CD14-positive monocyte (primary cell): ENCODE results near the gene WDR76. TPM values are rescaled to one million over a fixed set of nuclear protein-coding genes. Genes with fewer than 3 reads are reported as not detected.

Experiments
- DNase-seq, 3 donors: peaks; one replicate each; pipeline ENCODE4 v3.0.0-alpha.2; 2011 to 2022
- H2AFZ ChIP-seq: 2 replicates; pipeline ENCODE4 v1.6.0; 2012; ENCODE audit warnings: mild to moderate bottlenecking, low read depth, low read length, inconsistent platforms; ENCODE audit not compliant: insufficient read depth, poor library complexity, severe bottlenecking
- H3K27ac ChIP-seq, 2 donors: 1 replicate in 1 of 2; 2 replicates in 1 of 2; pipeline ENCODE4 v1.5.1; 2012 to 2013; ENCODE audit warnings: low read length in 2 of 2, control low read depth in 1 of 2, inconsistent platforms in 1 of 2, low read depth in 1 of 2, mild to moderate bottlenecking in 1 of 2
- H3K27me3 ChIP-seq, 2 donors: one replicate each; pipeline versions ENCODE4 v1.6.0 to v1.6.1; 2011 to 2013; ENCODE audit warnings: low read length in 2 of 2; ENCODE audit not compliant: control insufficient read depth in 2 of 2, insufficient read depth in 2 of 2
- H3K36me3 ChIP-seq, 2 donors: replicated peaks in 1 of 2; 1 replicate in 1 of 2; 2 replicates in 1 of 2; pipeline versions ENCODE4 v1.5.1 to v1.6.1; 2012 to 2013; ENCODE audit warnings: low read length in 2 of 2, control low read depth in 1 of 2, inconsistent platforms in 1 of 2, mild to moderate bottlenecking in 1 of 2; ENCODE audit not compliant: insufficient read depth in 2 of 2, control insufficient read depth in 1 of 2
- H3K4me1 ChIP-seq, 2 donors: 1 replicate in 1 of 2; 2 replicates in 1 of 2; pipeline versions ENCODE4 v1.5.1 to v1.6.1; 2012 to 2013; ENCODE audit warnings: low read length in 2 of 2, control low read depth in 1 of 2, inconsistent platforms in 1 of 2, mild to moderate bottlenecking in 1 of 2, moderate library complexity in 1 of 2; ENCODE audit not compliant: insufficient read depth in 2 of 2, control insufficient read depth in 1 of 2
- H3K4me2 ChIP-seq: replicated peaks from 2 replicates; pipeline ENCODE3; 2012; ENCODE audit warnings: low read length, moderate library complexity, mild to moderate bottlenecking; ENCODE audit not compliant: poor library complexity, severe bottlenecking; ENCODE audit errors: extremely low read depth
- H3K4me3 ChIP-seq, 3 experiments: fragments of 200-600 bp in 1 of 3; sonication (generic) in 1 of 3; replicated peaks in 1 of 3; 1 replicate in 2 of 3; 2 replicates in 1 of 3; pipeline ENCODE4 v1.5.1; 2011 to 2013; ENCODE audit warnings: low read length in 3 of 3, mild to moderate bottlenecking in 3 of 3, control low read depth in 2 of 3, low read depth in 2 of 3, inconsistent platforms in 1 of 3, moderate library complexity in 1 of 3
- H3K79me2 ChIP-seq: 2 replicates; pipeline ENCODE4 v1.6.0; 2012; ENCODE audit warnings: mild to moderate bottlenecking, control low read depth, inconsistent platforms, low read length, moderate library complexity; ENCODE audit not compliant: insufficient read depth
- H3K9ac ChIP-seq: 2 replicates; pipeline ENCODE4 v1.6.0; 2017; ENCODE audit warnings: low read length, mild to moderate bottlenecking; ENCODE audit not compliant: insufficient read depth, poor library complexity, severe bottlenecking
- H3K9me3 ChIP-seq, 2 donors: replicated peaks in 1 of 2; 1 replicate in 1 of 2; 2 replicates in 1 of 2; pipeline versions ENCODE4 v1.5.1 to v1.6.1; 2012 to 2013; ENCODE audit warnings: low read length in 2 of 2, control low read depth in 1 of 2; ENCODE audit not compliant: control insufficient read depth in 1 of 2, insufficient read depth in 1 of 2
- H4K20me1 ChIP-seq: 2 replicates; pipeline ENCODE4 v1.6.0; 2012; ENCODE audit warnings: mild to moderate bottlenecking, low read length, control low read depth, moderate library complexity; ENCODE audit not compliant: insufficient read depth
- H3K27ac Mint-ChIP-seq, 7 donors: one replicate each; pipeline ENCODE4 v1.8.0; 2020; ENCODE audit warnings: mild to moderate bottlenecking in 7 of 7, mixed read lengths in 7 of 7, moderate library complexity in 6 of 7, inconsistent platforms in 2 of 7
- H3K27me3 Mint-ChIP-seq, 3 donors: one replicate each; pipeline ENCODE4 v1.8.0; 2021 to 2022; ENCODE audit warnings: low read depth in 3 of 3, mild to moderate bottlenecking in 3 of 3, mixed read lengths in 3 of 3, moderate library complexity in 3 of 3, inconsistent platforms in 1 of 3
- H3K36me3 Mint-ChIP-seq, 2 donors: one replicate each; pipeline ENCODE4 v1.8.0; 2020; ENCODE audit warnings: mixed read lengths in 2 of 2, inconsistent platforms in 1 of 2, mild to moderate bottlenecking in 1 of 2
- H3K4me1 Mint-ChIP-seq: one replicate; pipeline ENCODE4 v1.8.0; 2020; ENCODE audit warnings: mild to moderate bottlenecking, mixed read lengths
- H3K4me3 Mint-ChIP-seq, 2 donors: one replicate each; pipeline ENCODE4 v1.8.0; 2020; ENCODE audit warnings: mild to moderate bottlenecking in 2 of 2, mixed read lengths in 2 of 2, moderate library complexity in 1 of 2
- H3K9me3 Mint-ChIP-seq, 7 donors: one replicate each; pipeline ENCODE4 v1.8.0; 2020 to 2022; ENCODE audit warnings: mixed read lengths in 7 of 7, mild to moderate bottlenecking in 6 of 7, moderate library complexity in 6 of 7, inconsistent platforms in 2 of 7
- CTCF ChIP-seq: fragments of 200-600 bp; IDR thresholded peaks from one replicate; pipeline ENCODE4 v1.8.0; 2022; ENCODE audit warnings: antibody characterized with exemption, mild to moderate bottlenecking
- WGBS: methylation state at CpG from one replicate; pipeline ENCODE4 v1.1.5; 2013; ENCODE audit warnings: missing lambda C conversion rate; ENCODE audit not compliant: insufficient coverage; 5-methylcytosine and 5-hydroxymethylcytosine counted together
- intact Hi-C, 2 donors: fragments of 100-400 bp; cut with micrococcal nuclease; formaldehyde crosslinking; loops; one replicate each; pipeline versions ENCODE4 v1.15.0 to v1.15.1; 2023
- polyA plus RNA-seq, 3 donors: library from polyadenylated mRNA; depleted of rRNA in 1 of 3; unstranded in 2 of 3; stranded (reverse) in 1 of 3; fragments of 300-500 nt in 2 of 3; fragments of >200 nt in 1 of 3; fragmentation: Illumina TruSeq in 2 of 3; gene quantifications; 1 replicate in 2 of 3; 2 replicates in 1 of 3; pipeline ENCODE4 v1.2.3, GENCODE V29; 2012 to 2021

The WDR76 gene
- polyA plus RNA-seq, 3 donors, result 0.32 to 0.91 (median 0.40) TPM

DNA sequence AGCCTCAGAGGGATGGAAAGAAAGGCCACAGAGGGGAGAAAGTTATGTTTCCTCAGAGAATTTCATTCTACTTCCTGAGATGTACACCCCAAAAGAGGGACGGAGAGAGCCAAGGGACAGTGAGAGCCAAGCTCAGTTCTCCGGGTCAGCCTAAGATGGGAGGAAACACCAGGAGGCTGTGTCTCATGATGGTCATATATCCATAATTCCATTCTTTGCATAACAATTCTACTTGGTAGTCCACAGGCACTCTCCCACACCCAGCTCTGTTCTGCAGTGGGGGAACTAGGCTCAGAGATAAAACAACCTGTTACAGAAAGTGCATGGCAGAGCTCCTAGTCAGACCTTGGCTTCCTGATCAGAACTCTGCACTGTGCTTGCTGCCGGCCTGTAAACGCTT is 54.4 kb downstream of the WDR76 start:
- no peak overlapping the region for H2AFZ ChIP-seq
- Mint-ChIP-seq H3K4me1 (no peaks in the 10 kb centered on the region), H3K4me3 (no peak overlapping the region), H3K9me3 (no peaks in the 10 kb centered on the region), H3K36me3 (peaks cover 29 to 65% of the 10 kb centered on the region in 2 donors), H3K27me3 (no peaks in the 10 kb centered on the region), H3K27ac (peak overlapping the region in 2 of 7 donors; percentile 50 to 58)
- no peaks in the 10 kb centered on the region for H3K9me3 ChIP-seq
- no peak overlapping the region for H3K4me2 ChIP-seq
- H4K20me1 ChIP-seq, result no peaks in the 10 kb centered on the region
- WGBS, result 100% methylated on average over 1 of the region's 4 CpGs
- no peak overlapping the region for H3K9ac ChIP-seq
- intact Hi-C loops, result no loop called here
- no peak for DNase-seq
- no peak overlapping the region for H3K4me3 ChIP-seq
- no peaks in the 10 kb centered on the region for H3K27me3 ChIP-seq
- no peak for TF ChIP-seq CTCF
- no peaks in the 10 kb centered on the region for H3K4me1 ChIP-seq
- no peak overlapping the region for H3K27ac ChIP-seq
- peaks cover 0 to 37% of the 10 kb centered on the region in 2 donors for H3K36me3 ChIP-seq
- H3K79me2 ChIP-seq, result no peaks in the 10 kb centered on the region

GRCh38 chr15:43881944-43882343 is 55.1 kb downstream of the WDR76 start:
- Mint-ChIP-seq H3K9me3 (no peaks in the 10 kb centered on the region), H3K27me3 (no peaks in the 10 kb centered on the region), H3K27ac (no peak overlapping the region), H3K4me1 (no peaks in the 10 kb centered on the region), H3K4me3 (no peak overlapping the region), H3K36me3 (peaks cover 29 to 64% of the 10 kb centered on the region in 2 donors)
- Histone ChIP-seq H3K4me1 (no peaks in the 10 kb centered on the region), H4K20me1 (no peaks in the 10 kb centered on the region), H3K36me3 (peaks cover 0 to 36% of the 10 kb centered on the region in 2 donors), H2AFZ (no peak overlapping the region), H3K9me3 (no peaks in the 10 kb centered on the region), H3K4me3 (no peak overlapping the region), H3K27ac (no peak overlapping the region), H3K9ac (no peak overlapping the region), H3K4me2 (no peak overlapping the region), H3K79me2 (no peaks in the 10 kb centered on the region), H3K27me3 (no peaks in the 10 kb centered on the region)
- intact Hi-C loops, result no loop called here
- TF ChIP-seq CTCF, result peak; percentile 23
- 100% methylated on average over 2 of the region's 7 CpGs for WGBS
- DNase-seq, result no peak
